HCT116 (cell line): ENCODE data around the gene STARD7.

Source experiments
- CEBPB ChIP-seq: IDR thresholded peaks from 2 replicates; pipeline ENCODE4 v1.6.1; 2012; ENCODE audit warnings: low read depth
- CTCF ChIP-seq, 3 experiments: fragments of 200-600 bp in 1 of 3; sonication (generic) in 1 of 3; IDR thresholded peaks in 2 of 3; conservative IDR thresholded peaks in 1 of 3; 2 replicates each; pipeline ENCODE4 v1.5.1; 2012 to 2017; ENCODE audit warnings: low read depth in 2 of 3, low read length in 2 of 3, antibody characterized with exemption in 1 of 3, borderline replicate concordance in 1 of 3, control low read depth in 1 of 3, mild to moderate bottlenecking in 1 of 3, mixed read lengths in 1 of 3, mixed run types in 1 of 3, moderate library complexity in 1 of 3; ENCODE audit not compliant: insufficient read depth in 1 of 3
- EZH2 ChIP-seq: fragments of 200-600 bp; sonication (generic); IDR thresholded peaks from 2 replicates; pipeline ENCODE4 v1.6.1; 2017; ENCODE audit warnings: antibody characterized with exemption, mixed run types
- FOSL1 ChIP-seq: IDR thresholded peaks from 2 replicates; pipeline ENCODE4 v1.6.1; 2012; ENCODE audit warnings: low read depth
- JUND ChIP-seq: IDR thresholded peaks from 2 replicates; pipeline ENCODE4 v1.6.1; 2012
- POLR2A ChIP-seq: IDR thresholded peaks from 2 replicates; pipeline ENCODE4 v1.7.0; 2011; ENCODE audit warnings: borderline replicate concordance; ENCODE audit not compliant: insufficient read depth, insufficient read length; ENCODE audit errors: extremely low read depth
- POLR2AphosphoS5 ChIP-seq: IDR thresholded peaks from 2 replicates; pipeline ENCODE4 v1.6.1; 2011; ENCODE audit warnings: mild to moderate bottlenecking, low read depth, low read length, moderate library complexity
- RAD21 ChIP-seq: IDR thresholded peaks from 2 replicates; pipeline ENCODE4 v1.6.1; 2012; ENCODE audit warnings: low read depth, mild to moderate bottlenecking
- SIN3A ChIP-seq: IDR thresholded peaks from 2 replicates; pipeline ENCODE4 v1.6.1; 2012; ENCODE audit warnings: low read depth
- SP1 ChIP-seq: IDR thresholded peaks from 2 replicates; pipeline ENCODE4 v1.6.1; 2012; ENCODE audit warnings: low read depth
- SRF ChIP-seq: IDR thresholded peaks from 2 replicates; pipeline ENCODE4 v1.6.1; 2012; ENCODE audit warnings: low read depth
- ZNF274 ChIP-seq: fragments of 200-500 bp; sonication (Bioruptor generic); IDR thresholded peaks from 2 replicates; pipeline ENCODE4 v1.6.1; 2014; ENCODE audit warnings: mild to moderate bottlenecking, low read depth, low read length, inconsistent platforms
- TF ChIP-seq, protein P1 (sequence below): IDR thresholded peaks from 2 replicates; pipeline ENCODE4 v1.6.1; 2012
- TF ChIP-seq, protein P2 (sequence below): IDR thresholded peaks from 2 replicates; pipeline ENCODE4 v1.6.1; 2011; ENCODE audit warnings: mild to moderate bottlenecking, low read length, moderate library complexity; ENCODE audit not compliant: insufficient replicate concordance; ENCODE audit errors: extremely low read depth

DNA sequence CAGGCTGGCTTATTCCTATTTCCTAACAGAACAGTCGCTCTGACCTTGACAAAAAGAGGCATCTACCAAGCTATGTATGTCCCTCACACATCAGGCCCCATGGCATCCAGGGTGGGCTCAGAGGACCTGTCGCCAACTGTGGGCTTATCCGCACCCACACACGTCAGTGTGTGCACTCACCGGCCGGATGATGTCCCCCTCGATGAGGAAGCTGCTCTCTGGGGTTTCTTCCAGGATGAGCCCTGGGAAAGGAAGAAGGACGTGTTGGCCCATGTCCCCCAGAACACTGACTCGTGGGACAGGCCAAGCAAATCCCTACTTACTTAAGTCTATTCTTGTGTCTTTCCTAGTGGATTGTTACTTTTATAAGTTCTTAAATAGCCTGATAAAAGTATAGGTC is 73.5 kb downstream of the STARD7 start:
- TF ChIP-seq CTCF (IDR thresholded peaks at IDR 0.05 in 2 of 3, conservative IDR thresholded peaks at IDR 0.05 in 1 of 3; ENCODE audit: borderline replicate concordance in 1 of 3, insufficient read depth in 1 of 3, low read depth in 2 of 3, low read length in 2 of 3) (no peak), RAD21 (no peak), EZH2 (no peak), ZNF274 (no peak), CEBPB (no peak), SRF (no peak), SIN3A (no peak), FOSL1 (no peak), POLR2A (no peak), SP1 (no peak), POLR2AphosphoS5 (no peak), JUND (no peak)
- TF ChIP-seq, protein P1, sequence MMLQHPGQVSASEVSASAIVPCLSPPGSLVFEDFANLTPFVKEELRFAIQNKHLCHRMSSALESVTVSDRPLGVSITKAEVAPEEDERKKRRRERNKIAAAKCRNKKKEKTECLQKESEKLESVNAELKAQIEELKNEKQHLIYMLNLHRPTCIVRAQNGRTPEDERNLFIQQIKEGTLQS = no peak
- TF ChIP-seq, protein P2, sequence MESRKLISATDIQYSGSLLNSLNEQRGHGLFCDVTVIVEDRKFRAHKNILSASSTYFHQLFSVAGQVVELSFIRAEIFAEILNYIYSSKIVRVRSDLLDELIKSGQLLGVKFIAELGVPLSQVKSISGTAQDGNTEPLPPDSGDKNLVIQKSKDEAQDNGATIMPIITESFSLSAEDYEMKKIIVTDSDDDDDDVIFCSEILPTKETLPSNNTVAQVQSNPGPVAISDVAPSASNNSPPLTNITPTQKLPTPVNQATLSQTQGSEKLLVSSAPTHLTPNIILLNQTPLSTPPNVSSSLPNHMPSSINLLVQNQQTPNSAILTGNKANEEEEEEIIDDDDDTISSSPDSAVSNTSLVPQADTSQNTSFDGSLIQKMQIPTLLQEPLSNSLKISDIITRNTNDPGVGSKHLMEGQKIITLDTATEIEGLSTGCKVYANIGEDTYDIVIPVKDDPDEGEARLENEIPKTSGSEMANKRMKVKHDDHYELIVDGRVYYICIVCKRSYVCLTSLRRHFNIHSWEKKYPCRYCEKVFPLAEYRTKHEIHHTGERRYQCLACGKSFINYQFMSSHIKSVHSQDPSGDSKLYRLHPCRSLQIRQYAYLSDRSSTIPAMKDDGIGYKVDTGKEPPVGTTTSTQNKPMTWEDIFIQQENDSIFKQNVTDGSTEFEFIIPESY = no peak
